Kidney epithelial cell (primary cell): ENCODE data around the gene ATG101. TPM values are rescaled to one million over a fixed set of nuclear protein-coding genes. Genes with fewer than 3 reads are reported as not detected.

Experiments
- DNase-seq: peaks from one replicate; pipeline ENCODE4 v3.0.0-alpha.2; 2010; ENCODE audit warnings: low read depth
- H3K27me3 ChIP-seq: 2 replicates; pipeline ENCODE4 v1.6.0; 2011; ENCODE audit warnings: low read length; ENCODE audit not compliant: control insufficient read depth, insufficient read depth
- H3K36me3 ChIP-seq: 2 replicates; pipeline ENCODE4 v1.5.1; 2011; ENCODE audit warnings: low read length; ENCODE audit not compliant: control insufficient read depth, insufficient read depth
- H3K4me3 ChIP-seq: 2 replicates; pipeline ENCODE4 v1.5.1; 2011; ENCODE audit warnings: low read depth, mild to moderate bottlenecking, control low read depth, low read length
- total RNA-seq: library from RNA; depleted of rRNA; stranded (reverse); fragments of >200 nt; gene quantifications from 2 replicates; pipeline ENCODE4 v1.2.3, GENCODE V29; 2015
- TF ChIP-seq, protein P1 (sequence below): IDR thresholded peaks from 2 replicates; pipeline ENCODE4 v1.5.1; 2011; ENCODE audit warnings: mild to moderate bottlenecking, moderate library complexity, low read length, control low read depth, inconsistent platforms; ENCODE audit not compliant: insufficient read depth, poor library complexity, severe bottlenecking

The ATG101 gene
- total RNA-seq, 1 donor from 2014 or later, result 83.1 TPM

DNA sequence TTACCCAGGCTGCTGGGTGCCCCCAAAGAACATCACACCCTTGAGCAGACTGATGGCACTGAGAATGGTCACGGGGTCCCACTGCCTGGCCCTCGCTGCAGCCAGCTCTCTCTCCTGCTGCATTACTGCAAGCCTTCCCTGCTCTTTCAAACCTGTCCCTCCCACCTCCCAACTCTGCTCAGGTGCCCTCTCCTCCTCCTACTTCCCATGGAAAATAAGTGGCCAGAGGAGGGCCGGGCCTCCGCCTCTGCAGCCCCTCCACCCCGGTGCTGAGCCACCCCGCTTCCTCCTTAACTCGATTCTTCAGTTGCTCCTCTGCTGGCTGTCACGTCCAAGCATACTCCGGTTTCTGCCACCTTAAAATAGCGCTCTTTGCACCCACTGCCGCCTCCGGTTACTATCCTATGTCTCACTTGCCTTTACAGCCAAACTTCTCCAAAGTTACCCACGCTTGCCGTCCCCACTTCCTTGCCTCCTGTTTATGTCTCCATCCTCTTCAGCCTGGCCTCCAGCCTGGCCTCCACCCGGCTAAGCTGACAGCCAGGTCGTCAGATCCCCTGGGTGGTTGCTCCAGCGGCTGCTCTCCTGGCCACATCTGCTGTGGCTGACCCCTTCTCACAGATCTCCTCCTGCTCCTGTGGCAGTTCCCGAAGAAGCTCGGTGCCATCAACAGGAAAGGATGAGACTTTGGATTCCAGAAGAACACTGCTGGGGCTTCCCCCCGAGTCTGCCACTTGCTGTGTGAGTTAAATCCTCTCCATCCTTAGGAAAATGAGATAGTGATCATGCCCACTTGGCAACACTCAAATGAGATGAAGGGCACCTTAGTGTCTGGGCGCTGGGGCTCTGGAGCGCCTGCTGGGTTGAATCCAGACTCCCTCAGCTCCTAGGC lies 17.4 kb downstream of the ATG101 start:
- DNase-seq, result no peak
- no peak overlapping the region for H3K4me3 ChIP-seq
- peaks cover 42% of the 10 kb centered on the region for H3K27me3 ChIP-seq
- no peaks in the 10 kb centered on the region for H3K36me3 ChIP-seq
- TF ChIP-seq, protein P1, sequence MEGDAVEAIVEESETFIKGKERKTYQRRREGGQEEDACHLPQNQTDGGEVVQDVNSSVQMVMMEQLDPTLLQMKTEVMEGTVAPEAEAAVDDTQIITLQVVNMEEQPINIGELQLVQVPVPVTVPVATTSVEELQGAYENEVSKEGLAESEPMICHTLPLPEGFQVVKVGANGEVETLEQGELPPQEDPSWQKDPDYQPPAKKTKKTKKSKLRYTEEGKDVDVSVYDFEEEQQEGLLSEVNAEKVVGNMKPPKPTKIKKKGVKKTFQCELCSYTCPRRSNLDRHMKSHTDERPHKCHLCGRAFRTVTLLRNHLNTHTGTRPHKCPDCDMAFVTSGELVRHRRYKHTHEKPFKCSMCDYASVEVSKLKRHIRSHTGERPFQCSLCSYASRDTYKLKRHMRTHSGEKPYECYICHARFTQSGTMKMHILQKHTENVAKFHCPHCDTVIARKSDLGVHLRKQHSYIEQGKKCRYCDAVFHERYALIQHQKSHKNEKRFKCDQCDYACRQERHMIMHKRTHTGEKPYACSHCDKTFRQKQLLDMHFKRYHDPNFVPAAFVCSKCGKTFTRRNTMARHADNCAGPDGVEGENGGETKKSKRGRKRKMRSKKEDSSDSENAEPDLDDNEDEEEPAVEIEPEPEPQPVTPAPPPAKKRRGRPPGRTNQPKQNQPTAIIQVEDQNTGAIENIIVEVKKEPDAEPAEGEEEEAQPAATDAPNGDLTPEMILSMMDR, result no peak

DNA sequence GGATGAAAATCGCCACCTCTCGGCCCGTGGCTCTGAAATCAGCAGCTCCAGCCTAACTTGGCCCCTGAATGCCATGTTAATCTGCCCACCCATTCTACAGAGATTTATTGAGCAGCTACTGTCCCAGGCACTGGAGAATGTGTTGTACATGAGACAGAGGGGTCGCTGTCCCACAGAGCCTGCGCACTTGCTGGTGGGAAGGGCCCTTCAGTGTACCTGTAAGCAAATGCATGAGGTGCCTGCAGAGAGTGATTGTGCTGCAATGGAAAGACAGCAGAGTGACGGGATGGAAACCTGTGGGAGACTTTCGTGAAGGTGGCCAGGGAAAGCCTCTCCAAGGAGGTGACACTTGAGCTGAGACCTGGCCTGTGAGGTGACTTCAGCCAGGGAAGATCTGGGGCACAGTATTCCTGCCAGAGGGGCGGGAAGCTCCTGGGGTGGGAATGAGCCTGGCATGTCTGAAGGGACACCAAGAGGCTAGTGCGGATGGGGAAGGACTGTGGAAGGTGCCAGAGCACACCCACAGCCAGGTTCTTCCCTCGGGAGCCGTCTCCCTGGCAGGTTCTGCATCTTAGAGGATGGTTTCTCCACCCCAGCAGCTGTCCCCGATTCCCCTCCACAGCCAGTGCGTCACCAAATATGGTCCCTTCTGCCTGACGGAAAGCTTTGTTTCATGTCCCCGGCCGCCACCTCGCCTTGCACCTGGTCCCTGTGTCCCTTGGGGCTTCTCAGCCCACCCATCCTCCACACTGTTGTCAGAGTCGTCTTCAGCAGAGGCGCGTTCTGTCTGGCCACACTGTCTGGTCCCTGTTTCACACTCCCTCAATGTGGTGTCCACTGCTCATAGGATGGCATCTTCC lies 18.4 kb downstream of the ATG101 start:
- DNase-seq, result no peak
- TF ChIP-seq, protein P1, result no peak
- H3K36me3 ChIP-seq, result no peaks in the 10 kb centered on the region
- H3K4me3 ChIP-seq, result no peak overlapping the region
- H3K27me3 ChIP-seq, result peaks cover 44% of the 10 kb centered on the region

DNA sequence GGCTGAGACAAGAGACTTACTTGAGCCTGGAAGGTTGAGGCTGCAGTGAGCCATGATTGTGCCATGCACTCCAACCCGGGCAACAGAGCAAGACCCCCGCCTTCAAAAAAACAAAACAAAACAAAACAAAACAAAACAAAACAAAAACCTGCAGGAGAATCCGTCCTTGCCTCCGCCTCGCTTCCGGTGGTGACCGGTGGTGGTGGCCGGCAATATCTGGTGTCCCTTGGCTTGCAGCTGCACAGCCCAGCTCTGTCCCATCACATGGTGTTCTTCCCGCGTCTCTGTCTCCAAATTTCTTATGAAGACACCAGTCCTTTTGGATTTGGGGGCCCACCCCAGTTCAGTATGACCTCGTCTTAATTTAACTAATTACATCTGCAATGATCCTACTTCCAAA lies 19.7 kb downstream of the ATG101 start:
- no peak for DNase-seq
- Histone ChIP-seq H3K36me3 (no peaks in the 10 kb centered on the region), H3K4me3 (no peak overlapping the region), H3K27me3 (peaks cover 44% of the 10 kb centered on the region)
- TF ChIP-seq, protein P1, result no peak

DNA sequence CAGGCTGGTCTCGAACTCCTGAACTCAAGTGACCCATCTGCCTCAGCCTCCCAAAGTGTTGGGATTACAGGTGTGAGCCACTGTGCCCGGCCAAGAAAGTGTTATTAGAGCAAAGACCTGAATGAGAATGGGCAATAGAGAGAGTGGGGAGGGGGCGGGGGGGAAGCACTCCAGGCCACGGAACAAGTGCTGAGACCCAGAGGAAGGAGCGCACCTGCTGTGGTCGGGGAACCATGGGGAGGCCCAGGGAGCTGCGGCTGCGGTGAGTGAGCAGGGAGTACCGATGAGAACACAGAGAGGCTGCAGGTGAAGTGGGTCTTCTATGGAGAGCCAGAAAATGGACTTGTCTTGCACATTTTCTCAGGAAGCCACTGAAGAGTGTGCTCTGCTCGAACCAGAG lies 20.5 kb downstream of the ATG101 start:
- Histone ChIP-seq H3K27me3 (peaks cover 44% of the 10 kb centered on the region), H3K4me3 (no peak overlapping the region), H3K36me3 (no peaks in the 10 kb centered on the region)
- TF ChIP-seq, protein P1, result no peak
- DNase-seq, result no peak

DNA sequence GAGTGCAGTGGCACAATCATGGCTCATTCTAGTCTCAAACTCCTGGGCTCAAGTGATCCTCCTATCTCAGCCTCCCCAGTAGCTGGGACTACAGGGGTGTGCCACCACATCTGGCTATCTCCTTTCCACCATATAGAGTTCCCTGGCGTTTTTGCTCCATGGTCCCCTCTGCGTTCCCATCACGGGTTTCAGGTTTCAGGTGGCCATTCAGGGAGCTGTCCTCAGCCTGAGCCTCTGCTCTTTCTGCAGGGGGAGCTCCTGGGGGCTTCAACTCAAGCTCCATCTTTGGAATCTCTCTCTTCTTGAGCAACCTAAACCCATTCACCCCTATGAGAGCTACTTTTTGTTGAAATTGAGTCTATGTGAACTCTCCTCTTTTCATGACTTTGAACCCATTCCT lies 21.3 kb downstream of the ATG101 start:
- Histone ChIP-seq H3K4me3 (no peak overlapping the region), H3K36me3 (no peaks in the 10 kb centered on the region), H3K27me3 (peaks cover 40% of the 10 kb centered on the region)
- TF ChIP-seq, protein P1, result no peak
- DNase-seq, result no peak
